Right lung (tissue), 5 donors: ENCODE measurements around the gene SUDS3. TPM values are rescaled to one million over a fixed set of nuclear protein-coding genes. Genes with fewer than 3 reads are reported as not detected.

Experiments used
- DNase-seq, 2 donors: peaks; one replicate each; pipeline ENCODE4 v3.0.0-alpha.2; 2013
- polyA plus RNA-seq, 5 donors: library from polyadenylated mRNA; unstranded; fragments of 120-200 nt; gene quantifications; one replicate each; pipeline versions ENCODE4 v1.2.1 to v1.2.3, GENCODE V29; 2013; ENCODE audit warnings: inconsistent platforms in 1 of 5, low replicate concordance in 1 of 5; ENCODE audit not compliant: insufficient read length in 5 of 5, insufficient read depth in 1 of 5

Gene SUDS3
- polyA plus RNA-seq, 5 donors = 42.6 to 63.0 (median 57.5) TPM

GRCh38 chr12:118354903-118355302 lies 21.5 kb upstream of the SUDS3 start:
- no peak for DNase-seq

DNA sequence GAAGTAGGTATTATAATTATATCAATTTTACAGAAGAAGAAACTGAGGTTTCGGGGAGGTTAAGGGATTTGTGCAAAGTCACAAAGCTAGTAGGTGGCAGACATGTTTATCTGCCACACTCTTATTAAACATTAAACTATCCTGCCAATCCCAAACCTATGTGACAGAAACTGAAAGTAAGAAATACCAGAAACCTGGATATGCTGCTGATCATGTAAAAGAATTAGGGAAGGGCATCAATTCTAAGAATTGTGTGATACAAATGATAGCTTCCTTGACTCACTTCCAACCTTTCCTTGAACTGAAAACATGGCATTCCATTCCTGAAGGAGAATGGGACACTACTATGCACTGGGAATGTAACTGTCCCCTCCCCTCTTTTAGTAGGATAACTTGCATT lies 20.5 kb upstream of the SUDS3 start:
- no peak for DNase-seq

- no peak for DNase-seq
Observed at GRCh38 chr12:118356809-118357256, 19.5 kb upstream of the SUDS3 start.

DNA sequence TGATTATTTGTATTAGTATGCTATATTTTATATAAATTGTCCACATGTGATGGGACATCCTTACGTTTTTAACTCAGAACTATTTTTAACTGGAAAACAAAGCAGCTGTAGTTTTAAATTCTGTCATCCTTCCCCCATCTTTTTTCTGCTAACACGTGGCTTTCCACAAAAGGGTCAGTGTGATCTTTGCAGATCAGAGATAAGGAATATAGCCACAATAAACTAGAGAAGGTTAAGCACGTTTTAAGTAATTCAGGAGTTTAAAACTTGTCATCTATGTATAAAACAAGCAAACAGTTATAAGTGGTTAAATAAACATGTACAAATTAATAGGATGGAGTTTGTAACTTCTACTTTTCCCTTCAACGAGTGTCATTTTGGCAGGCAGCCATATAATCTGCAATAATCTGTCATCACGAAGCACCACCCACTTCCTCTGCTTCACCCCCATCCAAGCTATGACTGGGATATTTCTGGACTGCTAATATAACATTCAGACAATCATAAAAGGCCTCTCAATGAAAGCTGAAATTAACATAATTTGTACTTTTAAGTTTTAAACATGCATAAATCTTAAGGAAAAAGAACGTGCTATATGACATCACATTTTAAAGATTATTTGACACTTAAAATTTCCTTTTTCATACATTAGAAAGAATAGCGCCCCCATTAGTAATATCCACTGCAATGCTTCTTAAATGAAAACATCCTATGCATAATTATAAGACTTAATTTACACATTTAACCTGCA lies 18.9 kb upstream of the SUDS3 start:
- DNase-seq = no peak

DNA sequence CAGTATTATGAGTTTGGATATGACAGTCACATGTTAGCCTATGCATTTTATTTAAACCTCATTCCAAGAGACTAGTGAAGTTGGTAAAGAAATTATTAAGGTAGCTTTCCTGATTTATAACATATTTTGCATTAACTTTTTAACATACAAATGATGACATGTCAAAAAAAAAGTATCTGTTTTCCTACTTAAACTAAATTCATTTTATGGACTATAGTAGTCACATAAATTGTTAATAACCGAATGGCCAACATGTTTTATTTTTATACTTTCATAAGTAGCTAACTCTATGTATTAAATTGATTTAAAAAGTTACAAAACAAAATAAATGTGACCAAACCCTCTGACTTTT lies 18.4 kb upstream of the SUDS3 start:
- no peak for DNase-seq

DNA sequence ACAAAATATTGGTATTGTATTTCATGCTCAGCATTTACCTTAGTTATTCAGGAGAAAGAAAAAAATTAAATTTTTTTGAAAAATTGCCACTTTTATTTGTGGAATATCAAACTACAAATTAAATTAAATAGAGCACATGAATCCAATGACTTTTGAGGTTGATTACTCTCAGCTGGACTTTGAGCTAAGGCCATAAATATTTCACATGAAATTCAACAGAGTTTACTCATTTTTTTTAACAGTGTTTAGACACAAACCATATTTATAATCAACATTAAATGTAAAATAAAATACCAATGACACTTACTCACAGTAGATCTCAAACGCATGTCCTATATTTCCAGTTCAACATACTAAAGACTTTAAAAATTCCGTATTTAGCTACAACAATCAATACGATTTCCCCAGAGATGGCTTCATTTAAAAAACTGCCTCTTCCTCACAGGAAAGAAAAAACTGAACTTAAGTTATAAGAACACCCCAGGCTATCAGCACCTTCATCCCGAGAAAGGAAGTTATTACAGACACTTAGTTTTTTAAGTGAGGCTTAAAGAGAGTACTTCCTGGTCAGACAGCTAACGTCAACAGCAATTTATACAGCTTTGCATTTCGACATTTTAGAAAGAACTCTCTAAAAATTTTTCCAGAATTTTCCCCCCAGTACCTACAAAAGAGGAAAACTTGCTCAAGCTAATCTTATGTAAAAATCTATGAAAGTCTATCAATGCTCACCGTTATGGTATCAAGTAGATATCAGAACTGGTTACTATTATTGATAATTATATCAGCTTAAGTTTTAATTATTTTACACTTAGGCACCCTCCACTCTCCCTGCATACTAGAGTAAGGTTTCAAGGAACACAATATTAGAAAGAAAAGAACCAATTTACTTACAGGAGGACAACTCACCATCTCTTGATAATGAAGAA lies 17.5 kb upstream of the SUDS3 start:
- no peak for DNase-seq

GRCh38 chr12:118359541-118359915 lies 16.8 kb upstream of the SUDS3 start:
- DNase-seq = no peak

GRCh38 chr12:118361092-118361404 lies 15.3 kb upstream of the SUDS3 start:
- no peak for DNase-seq

- no peak for DNase-seq
Observed at GRCh38 chr12:118361889-118362288, 14.5 kb upstream of the SUDS3 start.

- DNase-seq = no peak
Observed at GRCh38 chr12:118368821-118369220, 7.5 kb upstream of the SUDS3 start.

GRCh38 chr12:118370601-118371000 lies 5.8 kb upstream of the SUDS3 start:
- no peak for DNase-seq

DNA sequence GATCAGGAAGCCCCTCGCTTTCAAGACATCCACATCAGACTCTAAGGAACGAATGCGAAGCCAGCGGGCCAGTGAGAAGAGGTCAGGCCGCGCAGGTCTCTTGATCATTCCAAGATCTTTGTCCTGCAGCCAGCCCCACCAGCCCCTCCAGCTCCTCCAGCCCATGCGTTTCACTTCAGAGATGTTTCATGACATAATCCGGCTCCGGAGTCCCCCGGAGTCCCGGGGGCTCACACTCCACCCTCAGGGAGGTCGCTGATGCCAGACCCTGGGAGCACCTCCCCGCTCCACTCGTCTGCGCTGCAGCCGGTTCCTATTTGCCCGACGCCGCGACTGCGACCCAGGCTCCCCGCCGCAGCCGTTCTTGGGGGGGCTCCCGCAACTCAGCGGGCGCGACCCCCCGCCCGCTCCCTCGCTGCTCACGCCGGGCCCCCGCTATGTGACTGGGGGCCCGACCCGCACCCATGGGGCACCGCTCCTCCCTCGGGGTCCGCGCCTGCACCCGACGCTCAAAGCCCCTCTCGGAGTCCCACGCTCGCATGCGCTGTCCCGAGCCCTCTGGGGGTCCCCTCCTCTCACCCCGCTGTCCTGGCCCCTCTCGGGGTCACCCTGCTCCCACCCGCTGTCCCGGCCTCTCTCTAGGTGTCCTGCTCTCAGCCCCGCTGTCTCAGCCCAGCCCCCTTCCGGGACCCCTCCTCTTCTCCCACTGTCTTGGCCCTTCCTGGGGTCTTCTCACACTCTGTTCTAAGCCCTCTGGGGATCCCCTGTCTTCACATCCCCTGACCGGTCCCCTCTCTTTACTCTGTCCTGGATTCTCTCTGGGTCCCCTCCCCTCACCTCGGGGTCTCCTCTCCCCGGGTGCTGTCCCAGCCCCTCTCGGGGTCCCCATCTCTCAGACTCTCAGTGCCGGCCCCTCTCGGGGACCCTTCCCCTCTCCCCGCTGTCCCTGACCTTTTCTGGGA lies 4.8 kb upstream of the SUDS3 start:
- no peak for DNase-seq

DNA sequence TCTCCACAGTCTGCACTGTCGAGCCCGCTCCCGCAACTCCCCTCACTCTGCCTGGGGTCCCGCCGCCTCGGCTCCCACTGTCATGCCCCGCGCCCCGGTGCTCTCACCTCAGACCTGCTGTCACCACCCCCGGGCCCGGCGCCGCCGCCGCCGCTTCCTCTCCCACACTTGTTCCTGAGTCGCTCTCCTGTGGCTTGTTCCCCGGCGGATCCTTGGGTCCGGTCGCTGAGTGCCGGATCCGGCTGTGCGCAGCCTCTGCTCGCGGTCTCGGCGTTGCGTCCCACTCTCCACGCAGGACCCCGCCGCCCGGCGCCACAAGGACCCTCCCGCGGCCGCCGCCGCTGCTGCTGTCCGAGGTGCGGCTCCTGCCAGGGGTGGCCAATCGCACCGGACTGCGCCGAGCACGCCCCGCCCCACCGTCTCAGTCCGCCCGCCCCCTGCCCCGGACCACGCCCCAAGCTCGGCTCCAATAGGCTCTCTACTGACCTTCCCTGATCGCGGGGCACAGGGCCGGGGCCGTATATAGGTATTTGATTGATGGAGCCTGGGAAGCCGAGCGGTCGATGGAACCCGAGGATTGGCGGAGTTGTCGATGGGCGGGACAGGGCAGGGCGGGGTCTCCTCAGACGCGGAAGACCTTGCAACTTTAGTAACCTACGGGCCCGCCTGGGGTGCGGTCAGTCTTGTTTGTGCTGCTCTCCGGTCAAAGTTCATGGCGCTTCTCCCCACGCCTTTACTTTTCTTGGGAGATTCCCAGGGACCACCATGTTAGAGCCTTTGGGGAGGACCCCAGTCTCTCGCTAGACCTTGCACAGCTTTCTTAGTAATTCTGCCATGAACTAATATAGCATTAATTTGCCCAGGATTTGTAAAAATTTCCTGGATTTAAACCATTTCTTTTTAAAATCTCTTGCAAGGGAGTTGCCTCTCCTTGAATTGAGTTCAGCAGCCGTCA lies 3.5 kb upstream of the SUDS3 start, which contains the start of gene TAOK3:
TAOK3 (minus strand) TSS at position 367 of the 955 bp plus-strand sequence. CDS start 117,340 bp downstream, outside the sequence.
- peak; percentile 96 for DNase-seq

DNA sequence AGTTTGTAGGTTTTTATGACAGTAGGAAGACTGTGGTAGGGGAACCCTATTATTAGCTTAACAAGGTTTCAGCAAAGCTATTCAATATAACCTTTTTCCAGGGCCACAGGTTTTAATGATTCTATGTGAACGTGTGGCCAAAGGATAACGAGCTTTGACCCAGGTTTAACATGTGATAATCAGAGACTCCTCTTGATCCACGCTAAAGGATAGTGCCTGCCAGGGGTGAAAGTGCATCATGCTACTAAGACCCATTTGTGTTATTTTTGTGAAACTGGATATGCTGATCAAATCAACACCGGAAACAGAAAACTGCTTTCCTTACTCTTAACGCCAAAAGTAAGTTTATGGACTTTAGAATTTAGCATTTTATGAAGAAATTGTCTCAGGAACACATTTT lies 2.7 kb upstream of the SUDS3 start:
- no peak for DNase-seq

- no peak for DNase-seq
Observed at GRCh38 chr12:118374126-118374725, 2.1 kb upstream of the SUDS3 start.

DNA sequence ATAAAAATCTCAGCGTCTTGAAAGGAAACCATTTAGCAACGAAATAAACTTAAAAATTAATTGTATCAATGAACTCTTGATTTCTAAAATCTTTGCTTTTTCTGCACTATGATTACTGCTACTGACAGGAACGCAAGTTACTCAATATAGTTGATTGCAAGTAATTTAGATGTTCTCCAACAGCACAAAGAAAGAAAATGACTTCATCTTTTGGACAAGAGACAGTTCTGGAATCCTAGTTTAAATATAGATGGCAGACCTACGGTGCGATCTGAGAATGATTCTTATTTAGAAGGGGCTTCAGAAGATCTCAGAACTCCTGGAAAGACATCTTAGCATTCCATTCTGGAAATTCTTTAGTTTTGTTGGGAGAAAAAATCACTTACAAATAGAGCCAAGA lies 1.4 kb upstream of the SUDS3 start:
- no peak for DNase-seq

- no peak for DNase-seq
Observed at GRCh38 chr12:118375348-118375747, 1.0 kb upstream of the SUDS3 start.

DNA sequence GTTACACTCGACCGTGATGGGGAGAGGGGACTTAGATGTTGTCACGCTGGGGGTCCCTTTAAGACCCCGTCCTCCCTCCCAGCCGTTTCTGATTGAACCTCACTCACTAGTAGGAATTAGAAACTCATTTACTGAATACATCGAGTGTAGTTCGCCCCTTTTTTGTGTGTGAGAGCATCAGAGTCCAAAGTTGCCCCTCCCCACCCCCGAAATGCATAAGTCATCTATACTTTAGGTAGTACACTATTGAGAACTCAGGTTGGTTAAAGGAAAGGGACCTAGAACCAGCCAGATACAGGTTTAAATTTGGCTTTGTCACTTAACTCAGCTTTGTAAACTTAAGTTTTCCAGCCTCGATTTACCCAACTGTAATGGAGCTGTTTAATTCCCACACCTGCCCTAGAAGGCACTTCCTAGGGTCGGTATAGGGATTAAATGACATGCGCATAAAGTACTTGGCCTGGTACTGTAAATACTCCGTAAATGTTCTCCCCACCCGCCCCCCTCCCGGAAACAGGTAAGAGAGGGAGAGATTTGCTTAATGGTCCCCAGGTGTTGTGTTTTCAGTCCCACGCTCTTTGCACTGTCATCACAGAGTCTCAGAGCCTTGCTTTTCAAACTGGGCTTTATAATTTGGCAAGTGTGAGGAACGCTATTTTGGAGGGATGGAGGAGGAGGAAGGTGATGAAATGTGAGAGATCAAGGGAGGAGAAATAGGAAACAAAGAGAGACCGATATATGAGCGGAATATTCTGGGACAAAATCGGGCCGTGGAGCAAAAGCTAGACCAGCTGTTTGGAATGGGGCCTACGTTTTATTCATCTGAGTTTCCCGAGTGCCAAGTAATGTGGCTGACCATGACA lies 897 bp downstream of the SUDS3 start:
- DNase-seq = no peak

DNA sequence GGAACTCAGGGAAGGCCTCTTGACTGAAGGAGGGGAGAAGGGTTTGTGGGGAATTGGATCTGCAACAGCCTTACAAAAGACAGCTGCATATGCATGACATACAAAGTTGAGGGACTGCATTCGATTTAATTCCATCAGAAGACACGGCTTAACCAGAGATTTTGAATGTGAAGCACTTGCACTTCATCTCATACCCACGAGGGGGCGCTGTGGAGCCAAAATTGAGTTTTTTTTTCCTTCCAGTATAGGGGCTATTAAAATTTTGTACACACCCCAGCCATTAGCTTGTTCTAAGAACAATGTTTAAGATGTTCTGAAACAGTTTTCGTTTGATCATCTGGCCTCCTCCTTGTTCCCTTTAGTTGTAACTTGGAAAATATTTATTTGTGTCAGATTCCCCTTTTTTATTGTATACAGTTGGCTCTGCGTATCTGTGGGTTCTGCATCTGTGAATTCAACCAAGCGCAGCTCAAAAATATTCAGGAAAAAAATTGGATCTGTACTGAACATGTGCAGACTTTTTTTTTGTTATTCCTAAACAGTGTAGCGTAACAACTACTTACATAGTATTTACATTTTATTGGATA lies 1.6 kb downstream of the SUDS3 start:
- DNase-seq = peak in 1 of 2 donors; percentile 61
